ENCODE measurements around the gene TMEM203.

TMEM203 gene, protein sequence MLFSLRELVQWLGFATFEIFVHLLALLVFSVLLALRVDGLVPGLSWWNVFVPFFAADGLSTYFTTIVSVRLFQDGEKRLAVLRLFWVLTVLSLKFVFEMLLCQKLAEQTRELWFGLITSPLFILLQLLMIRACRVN

DNA sequence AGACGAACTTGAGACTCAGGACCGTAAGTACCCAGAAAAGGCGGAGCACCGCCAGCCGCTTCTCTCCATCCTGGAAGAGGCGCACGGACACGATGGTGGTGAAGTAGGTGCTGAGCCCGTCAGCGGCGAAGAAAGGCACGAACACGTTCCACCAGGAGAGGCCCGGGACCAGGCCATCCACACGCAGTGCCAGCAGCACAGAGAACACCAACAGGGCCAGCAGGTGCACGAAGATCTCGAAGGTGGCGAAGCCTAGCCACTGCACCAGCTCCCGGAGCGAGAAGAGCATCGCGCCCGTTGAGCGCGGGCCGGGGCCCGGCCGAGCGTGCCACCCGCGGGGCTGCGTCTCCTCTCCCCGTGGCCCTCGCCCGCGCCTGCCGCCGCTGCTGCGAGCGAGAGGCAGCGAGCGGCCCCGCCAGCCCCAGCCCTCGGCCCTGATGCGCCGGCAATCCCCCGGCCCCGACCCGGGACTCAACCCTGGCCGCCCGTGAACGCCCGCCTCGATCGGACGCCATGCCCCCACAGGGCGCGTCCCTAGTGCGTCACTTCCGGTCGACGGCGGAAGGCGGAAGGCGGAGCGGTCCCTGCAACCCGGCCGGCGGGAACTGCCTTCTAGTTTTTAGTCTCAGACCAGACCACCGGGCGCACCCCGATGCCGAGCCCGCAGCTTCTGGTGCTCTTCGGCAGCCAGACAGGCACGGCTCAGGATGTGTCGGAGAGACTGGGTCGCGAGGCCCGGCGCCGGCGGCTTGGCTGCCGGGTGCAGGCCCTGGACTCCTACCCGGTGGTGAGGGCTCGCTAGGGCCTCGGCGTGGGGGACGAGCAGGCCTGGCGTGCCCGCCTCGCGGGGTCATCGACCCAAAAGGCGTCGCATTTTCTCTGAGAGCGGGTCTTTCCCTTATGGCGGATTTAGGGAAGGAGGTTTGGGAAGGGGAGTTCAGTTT is at the start of gene TMEM203, which contains the start of gene NDOR1:
Gene TMEM203, minus strand, starts transcription at position 523 of the 944 bp plus-strand sequence. Its CDS starts 234 bp downstream, at position 289.
Gene NDOR1, plus strand, starts transcription at position 575 of the 944 bp plus-strand sequence. Its CDS starts 78 bp downstream, at position 653.
- Mint-ChIP-seq H3K36me3 (peaks cover 3% of the 10 kb centered on the region), H3K4me1 (ENCODE audit: low read depth) (peaks cover 37% of the 10 kb centered on the region), H3K27me3 (no peaks in the 10 kb centered on the region), H3K9me3 (ENCODE audit: low read depth) (no peaks in the 10 kb centered on the region), H3K27ac (peak within 1 kb of the TSS; percentile 93), H3K4me3 (peak within 1 kb of the TSS; percentile 95)

DNA sequence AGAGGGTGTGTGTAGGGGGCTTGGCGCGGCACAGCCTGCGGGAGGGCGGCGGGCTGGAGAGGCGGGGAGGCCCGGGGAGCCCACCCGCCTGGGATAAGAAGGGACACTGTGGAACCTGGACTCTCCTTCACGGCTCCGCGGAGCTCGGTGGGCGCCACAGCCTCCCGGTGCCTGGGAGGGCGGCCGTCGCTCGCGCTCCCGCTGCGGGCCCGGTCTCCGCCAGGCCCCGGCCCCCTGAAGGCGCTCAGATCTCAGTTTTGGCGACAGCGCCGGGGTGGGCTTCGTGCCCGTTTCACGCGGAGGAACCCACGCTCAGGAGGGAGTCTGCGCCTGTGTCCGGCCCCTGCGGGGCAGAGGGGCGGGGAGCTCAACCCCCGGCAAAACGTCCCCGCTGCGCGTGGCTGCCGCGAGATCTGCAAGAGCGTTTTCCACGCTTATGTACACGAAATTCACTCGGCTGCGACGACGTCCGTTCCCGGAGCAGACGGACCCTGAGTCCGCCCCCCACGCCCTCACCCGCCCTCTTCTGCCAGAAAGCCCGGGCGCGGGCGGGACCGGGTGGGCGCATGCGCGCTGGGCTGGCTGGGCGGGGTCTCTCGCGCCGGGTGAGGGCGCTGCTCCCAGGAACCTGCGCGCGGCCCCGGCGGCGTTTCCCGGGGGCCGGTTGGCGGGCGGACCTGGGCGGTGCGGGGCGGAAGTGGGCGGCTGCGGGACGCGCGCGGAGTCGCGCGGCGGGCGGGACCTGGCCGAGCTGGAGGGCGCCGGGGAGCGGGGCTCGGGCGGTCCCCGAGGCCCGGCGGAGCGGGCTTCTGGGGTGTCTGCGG is 49.4 kb upstream of the TMEM203 start, which contains the start of gene NELFB:
Gene NELFB, plus strand, starts transcription at position 704 of the 824 bp plus-strand sequence.
- no peaks in the 10 kb centered on the region for H3K27me3 Mint-ChIP-seq
- peak within 1 kb of the TSS; percentile 90 for H3K4me3 Mint-ChIP-seq
- peaks cover 14% of the 10 kb centered on the region for H3K4me1 Mint-ChIP-seq (ENCODE audit: low read depth)
- no peaks in the 10 kb centered on the region for H3K36me3 Mint-ChIP-seq
- no peaks in the 10 kb centered on the region for H3K9me3 Mint-ChIP-seq (ENCODE audit: low read depth)
- peak within 1 kb of the TSS; percentile 78 for H3K27ac Mint-ChIP-seq

GRCh38 chr9:137253717-137254623 is 48.5 kb upstream of the TMEM203 start:
- H3K36me3 Mint-ChIP-seq: no peaks in the 10 kb centered on the region
- peak overlapping the region; percentile 78 for H3K27ac Mint-ChIP-seq
- H3K27me3 Mint-ChIP-seq: no peaks in the 10 kb centered on the region
- peak overlapping the region; percentile 90 for H3K4me3 Mint-ChIP-seq
- H3K9me3 Mint-ChIP-seq (ENCODE audit: low read depth): no peaks in the 10 kb centered on the region
- peaks cover 14% of the 10 kb centered on the region for H3K4me1 Mint-ChIP-seq (ENCODE audit: low read depth)

DNA sequence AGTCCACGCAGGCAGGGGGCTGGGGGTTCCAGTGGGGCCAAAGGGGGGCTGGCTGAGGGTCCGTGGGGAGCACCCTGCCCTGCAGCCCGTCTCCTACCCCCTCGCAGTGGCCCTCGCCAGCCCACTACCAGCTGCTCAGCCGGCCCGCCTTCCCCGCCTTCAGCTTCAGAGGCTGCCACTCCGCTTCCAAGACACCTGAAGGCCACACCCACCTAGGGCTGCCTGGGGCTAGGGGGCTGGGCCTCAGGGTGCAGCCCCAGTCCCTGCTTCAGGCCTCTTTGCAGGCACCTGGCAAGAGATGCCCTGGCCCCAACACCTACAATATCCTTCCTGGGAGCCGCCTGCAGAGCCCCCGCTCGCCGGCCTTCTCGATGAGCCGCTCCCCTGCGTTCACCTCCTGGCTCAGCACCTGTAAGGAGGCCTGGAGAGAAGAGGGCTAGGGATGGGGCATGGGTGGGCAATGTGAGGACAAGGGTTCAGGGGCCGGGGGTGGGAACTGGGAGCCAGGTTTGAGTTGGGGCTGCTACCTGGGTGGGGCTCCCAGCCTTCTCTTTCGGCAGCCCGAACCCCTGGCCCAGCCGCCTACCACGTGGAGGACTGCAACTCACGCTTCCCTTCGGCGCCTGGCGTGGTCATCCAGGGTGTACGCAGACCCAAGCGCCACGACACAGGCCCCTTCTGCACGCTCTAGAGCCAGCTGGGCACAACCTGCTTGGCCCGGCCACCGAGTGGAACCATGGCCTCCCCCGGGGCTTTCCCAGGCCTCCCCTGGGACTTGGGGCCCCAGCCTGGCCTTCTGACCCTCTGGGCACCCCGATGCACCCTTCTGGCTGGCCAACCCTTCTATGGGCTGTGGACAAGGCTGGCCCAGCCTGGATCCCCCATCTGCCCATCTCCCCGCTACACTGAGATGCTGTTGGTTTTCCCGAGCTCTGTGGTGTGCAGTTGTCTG is 47.4 kb upstream of the TMEM203 start:
- H3K27me3 Mint-ChIP-seq: no peaks in the 10 kb centered on the region
- H3K4me1 Mint-ChIP-seq (ENCODE audit: low read depth): peaks cover 14% of the 10 kb centered on the region
- no peaks in the 10 kb centered on the region for H3K36me3 Mint-ChIP-seq
- H3K4me3 Mint-ChIP-seq: no peak overlapping the region
- H3K27ac Mint-ChIP-seq: no peak overlapping the region
- no peaks in the 10 kb centered on the region for H3K9me3 Mint-ChIP-seq (ENCODE audit: low read depth)

DNA sequence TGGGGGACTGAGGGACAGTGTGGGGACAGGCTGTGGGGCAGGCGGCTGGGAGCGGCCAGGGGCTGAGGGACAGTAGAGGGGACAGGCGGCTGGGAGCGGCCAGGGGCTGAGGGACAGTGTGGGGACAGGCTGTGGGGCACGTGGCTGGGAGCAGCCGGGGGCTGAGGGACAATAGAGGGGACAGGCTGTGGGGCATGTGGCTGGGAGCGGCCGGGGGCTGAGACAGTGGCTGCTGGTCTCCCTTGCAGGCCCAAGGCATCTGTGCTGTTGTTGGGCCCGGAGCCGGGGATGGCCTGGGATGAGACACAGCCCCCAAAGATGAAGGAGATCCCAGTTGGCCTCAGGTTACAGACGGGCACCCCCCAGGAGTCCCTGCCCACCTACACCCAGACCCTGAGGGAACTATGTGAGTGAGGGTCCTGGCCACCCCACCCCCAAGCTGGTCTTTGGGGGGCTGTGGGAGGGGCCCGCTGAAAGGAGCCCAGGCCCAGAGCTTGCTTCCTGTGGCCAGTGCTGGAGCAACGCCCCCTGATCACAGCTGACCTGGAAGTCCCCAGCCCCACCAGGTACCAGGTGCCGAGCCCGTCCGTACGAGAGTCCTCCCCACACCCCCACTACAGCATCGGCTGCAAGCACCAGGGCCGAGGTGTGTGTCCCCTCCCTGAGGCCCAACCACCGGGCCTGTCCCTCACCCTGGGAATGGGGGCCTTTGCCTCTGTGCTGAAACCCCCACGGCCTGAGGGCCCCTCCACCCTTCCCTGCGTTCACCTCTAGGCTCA is 46.2 kb upstream of the TMEM203 start:
- no peaks in the 10 kb centered on the region for H3K36me3 Mint-ChIP-seq
- H3K4me1 Mint-ChIP-seq (ENCODE audit: low read depth): peaks cover 12% of the 10 kb centered on the region
- H3K27ac Mint-ChIP-seq: no peak overlapping the region
- no peaks in the 10 kb centered on the region for H3K27me3 Mint-ChIP-seq
- no peaks in the 10 kb centered on the region for H3K9me3 Mint-ChIP-seq (ENCODE audit: low read depth)
- no peak overlapping the region for H3K4me3 Mint-ChIP-seq

- Mint-ChIP-seq H3K4me1 (ENCODE audit: low read depth) (peaks cover 8% of the 10 kb centered on the region), H3K27me3 (no peaks in the 10 kb centered on the region), H3K36me3 (no peaks in the 10 kb centered on the region), H3K27ac (no peak within 1 kb of the TSS), H3K4me3 (no peak within 1 kb of the TSS), H3K9me3 (ENCODE audit: low read depth) (no peaks in the 10 kb centered on the region)
Measured at GRCh38 chr9:137251194-137251461, 45.7 kb upstream of the TMEM203 start, which contains the start of gene STPG3. TSS of gene STPG3 (plus strand) at chr9:137251286. CDS start at chr9:137251287, 1 bp downstream.

- H3K27me3 Mint-ChIP-seq: no peaks in the 10 kb centered on the region
- H3K4me3 Mint-ChIP-seq: no peak overlapping the region
- H3K9me3 Mint-ChIP-seq (ENCODE audit: low read depth): no peaks in the 10 kb centered on the region
- no peaks in the 10 kb centered on the region for H3K36me3 Mint-ChIP-seq
- H3K27ac Mint-ChIP-seq: no peak overlapping the region
- peaks cover 7% of the 10 kb centered on the region for H3K4me1 Mint-ChIP-seq (ENCODE audit: low read depth)
Measured at GRCh38 chr9:137250329-137251193, 45.1 kb upstream of the TMEM203 start.

- H3K27me3 Mint-ChIP-seq: no peaks in the 10 kb centered on the region
- H3K27ac Mint-ChIP-seq: no peak overlapping the region
- H3K9me3 Mint-ChIP-seq (ENCODE audit: low read depth): no peaks in the 10 kb centered on the region
Measured at GRCh38 chr9:137247916-137248175, 42.4 kb upstream of the TMEM203 start.

GRCh38 chr9:137247135-137247915 is 41.9 kb upstream of the TMEM203 start:
- H3K9me3 Mint-ChIP-seq (ENCODE audit: low read depth): no peaks in the 10 kb centered on the region
- no peak overlapping the region for H3K4me3 Mint-ChIP-seq
- H3K4me1 Mint-ChIP-seq (ENCODE audit: low read depth): peaks cover 7% of the 10 kb centered on the region
- H3K27me3 Mint-ChIP-seq: no peaks in the 10 kb centered on the region
- peaks cover 4% of the 10 kb centered on the region for H3K36me3 Mint-ChIP-seq
- H3K27ac Mint-ChIP-seq: no peak overlapping the region

More at GRCh38 chr9:137247916-137248175, 42.4 kb upstream of the TMEM203 start:
- Mint-ChIP-seq H3K4me1 (ENCODE audit: low read depth) (peaks cover 1% of the 10 kb centered on the region), H3K36me3 (peaks cover under 1% of the 10 kb centered on the region), H3K4me3 (no peak overlapping the region)

- Mint-ChIP-seq H3K27me3 (no peaks in the 10 kb centered on the region), H3K4me3 (no peak overlapping the region), H3K9me3 (ENCODE audit: low read depth) (no peaks in the 10 kb centered on the region), H3K4me1 (ENCODE audit: low read depth) (peaks cover 12% of the 10 kb centered on the region), H3K36me3 (peaks cover 4% of the 10 kb centered on the region), H3K27ac (no peak overlapping the region)
Measured at GRCh38 chr9:137245450-137246421, 40.3 kb upstream of the TMEM203 start.
